Measurements from ENCODE around the gene SLC26A5. TPM values are rescaled to one million over a fixed set of nuclear protein-coding genes. Genes with fewer than 3 reads are reported as not detected.
A peak's percentile ranks its signal among the peaks of the same experiment; 100 is the strongest.

SLC26A5 gene
- total RNA-seq, 1 donor from 2014 or later = 1.4 TPM

GRCh38 chr7:103347507-103348267, 98.3 kb downstream of the SLC26A5 start, which contains the start of gene PSMC2:
PSMC2 (plus strand) TSS chr7:103347643; CDS start chr7:103347712, 69 bp downstream.
- peak; percentile 88 to 91 for DNase-seq (ENCODE audit: low read depth in 2 of 2)

- DNase-seq (ENCODE audit: low read depth in 2 of 2) = no peak
Measured at GRCh38 chr7:103346396-103346795, 99.6 kb downstream of the SLC26A5 start.

- peak; percentile 92 to 94 for DNase-seq (ENCODE audit: low read depth in 2 of 2)
Measured at GRCh38 chr7:103344453-103345149, 101.4 kb downstream of the SLC26A5 start, which contains the start of gene DNAJC2. DNAJC2 (minus strand) TSS chr7:103344767; CDS start chr7:103344622, 145 bp downstream.

- DNase-seq (ENCODE audit: low read depth in 2 of 2) = peak; percentile 48 to 56
Measured at GRCh38 chr7:103343758-103344452, 102.1 kb downstream of the SLC26A5 start.

- DNase-seq (ENCODE audit: low read depth in 2 of 2) = peak in 1 of 2 donors; percentile 7
Measured at GRCh38 chr7:103343332-103343731, 102.7 kb downstream of the SLC26A5 start.

- DNase-seq (ENCODE audit: low read depth in 2 of 2) = no peak
Measured at GRCh38 chr7:103341466-103341865, 104.5 kb downstream of the SLC26A5 start.

GRCh38 chr7:103338864-103339263, 107.1 kb downstream of the SLC26A5 start:
- no peak for DNase-seq (ENCODE audit: low read depth in 2 of 2)

- no peak for DNase-seq (ENCODE audit: low read depth in 2 of 2)
Measured at GRCh38 chr7:103336761-103337160, 109.2 kb downstream of the SLC26A5 start.

GRCh38 chr7:103325744-103326143, 120.3 kb downstream of the SLC26A5 start:
- no peak for DNase-seq (ENCODE audit: low read depth in 2 of 2)

Other genes with a start within 250 kb of the SLC26A5 start
- gene PMPCB, start 148.8 kb downstream of the SLC26A5 start, total RNA-seq = 22.6 and 31.8 TPM in 2 replicates
- 9.6 and 9.7 TPM in 2 replicates for gene DNAJC2, start 101.4 kb downstream of the SLC26A5 start, total RNA-seq
- gene PSMC2, start 98.6 kb downstream of the SLC26A5 start, total RNA-seq = 99.0 and 122 TPM in 2 replicates

All from lung microvascular endothelial cell (primary cell).